ACHN (cell line): ENCODE data around the gene MARCHF3.

Experiments
- DNase-seq: peaks from one replicate; pipeline ENCODE4 v3.0.0-alpha.2; 2015
- in situ Hi-C: cut with HindIII; loops from 2 replicates; pipeline ENCODE4 v1.10.0; 2017; ENCODE audit warnings: low sequenced_read_pairs, low pct_ligation_motif_present, low pct_unique_long_range_greater_than_20kb

The MARCHF3 gene

GRCh38 chr5:127001621-127002296, 28.6 kb downstream of the MARCHF3 start:
- in situ Hi-C loops, result no loop called here
- peak; percentile 97 for DNase-seq

DNA sequence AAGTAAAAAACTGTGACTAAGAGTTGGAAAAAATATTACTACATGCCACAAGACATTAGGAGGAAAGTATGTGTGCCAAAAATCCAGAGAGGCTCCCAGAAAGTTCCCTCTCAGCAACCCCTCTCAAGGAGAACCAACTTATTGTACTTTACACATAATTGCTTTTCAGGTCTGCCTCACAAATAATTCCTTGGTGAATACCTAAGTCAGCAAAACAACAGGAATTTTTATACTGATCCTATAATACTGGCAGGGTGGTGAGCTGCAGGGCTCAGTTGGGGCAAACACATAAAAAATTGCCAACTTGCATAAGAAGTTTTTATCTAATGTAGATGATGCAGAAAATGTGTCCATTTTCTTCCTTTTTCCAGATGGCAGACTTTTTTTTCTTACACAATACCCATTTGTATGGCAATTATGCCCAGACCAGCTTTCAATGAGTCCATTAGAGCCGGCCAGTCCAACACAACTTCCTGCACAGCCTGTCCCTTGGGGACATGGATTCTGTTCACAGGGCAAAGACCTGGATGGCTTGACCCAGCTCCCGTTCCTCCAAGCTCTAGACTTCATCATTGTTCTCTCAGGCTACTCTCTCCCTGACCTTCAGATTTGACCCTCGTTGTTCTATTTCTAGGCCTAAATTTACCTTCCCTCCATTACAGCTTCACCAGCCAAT, 31.3 kb downstream of the MARCHF3 start:
- in situ Hi-C loops, result no loop called here
- no peak for DNase-seq

DNA sequence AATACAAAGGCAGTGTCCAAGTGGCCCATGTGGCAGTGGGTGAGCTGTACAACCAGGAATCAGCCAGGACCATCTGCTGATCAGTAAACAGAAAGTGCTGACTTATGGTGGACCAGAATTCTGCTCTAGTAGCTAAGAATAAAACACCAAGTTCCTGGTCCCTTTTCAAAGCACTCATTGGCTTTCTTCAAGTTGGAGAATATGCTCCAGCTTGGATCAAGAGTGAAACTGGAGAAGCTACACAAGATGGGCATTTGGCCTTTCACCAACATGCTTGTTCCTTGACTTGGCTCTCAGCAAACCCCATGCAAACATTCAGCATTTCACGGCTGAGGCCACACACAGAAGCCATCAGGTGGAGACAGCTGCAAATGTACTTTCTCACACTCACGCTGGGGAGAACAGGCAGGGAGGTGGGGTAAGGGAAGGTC, 32.1 kb downstream of the MARCHF3 start:
- in situ Hi-C loops, result no loop called here
- DNase-seq, result no peak

- DNase-seq, result no peak
- in situ Hi-C loops, result no loop called here
These were observed 34.7 kb downstream of the MARCHF3 start for GRCh38 chr5:126995689-126996088.

- in situ Hi-C loops, result no loop called here
- no peak for DNase-seq
These were observed 35.3 kb downstream of the MARCHF3 start for GRCh38 chr5:126995039-126995438.

DNA sequence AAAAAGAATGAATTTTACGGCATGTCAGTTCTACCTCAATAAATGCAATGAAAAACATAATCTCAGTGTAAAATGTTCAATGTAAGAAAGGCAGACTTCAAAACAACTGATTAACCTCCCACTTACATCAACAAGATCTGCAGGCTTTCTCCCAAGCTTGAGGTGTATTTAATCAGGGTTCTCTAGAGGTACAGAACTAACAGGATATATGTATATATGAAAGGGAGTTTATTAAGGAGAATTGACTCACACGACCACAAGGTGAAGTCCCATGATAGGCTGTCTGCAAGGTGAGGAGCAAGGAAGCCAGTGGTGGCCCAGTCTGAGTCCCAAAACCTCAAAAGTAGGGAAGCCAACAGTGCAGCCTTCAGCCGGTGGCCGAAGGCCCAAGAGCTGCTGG, 35.9 kb downstream of the MARCHF3 start:
- in situ Hi-C loops, result no loop called here
- DNase-seq, result no peak

DNA sequence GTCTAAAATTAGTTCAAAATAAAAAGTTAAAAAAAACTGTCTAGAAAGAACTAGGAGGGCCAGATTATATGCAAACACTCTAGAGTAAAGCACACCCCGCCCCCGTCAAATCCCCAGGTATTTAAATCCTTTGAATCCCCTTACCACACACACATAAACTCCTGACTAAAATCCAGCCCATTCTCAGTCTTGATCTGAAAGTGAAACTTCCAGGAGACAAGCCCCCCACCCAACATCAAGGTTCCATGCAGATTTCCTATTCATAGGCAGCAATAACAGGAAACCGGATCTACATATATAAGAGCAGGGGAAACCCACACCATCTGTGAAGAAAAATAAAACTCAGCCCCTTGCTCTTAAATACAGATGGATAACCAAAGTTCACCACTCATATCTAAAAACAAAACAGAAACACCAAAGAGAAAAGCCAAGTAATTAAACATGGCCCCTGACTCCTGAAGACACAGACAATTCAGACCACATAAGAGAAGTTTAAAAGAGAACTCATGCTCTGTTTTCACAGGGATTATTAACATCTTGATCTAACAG, 42.3 kb downstream of the MARCHF3 start:
- no peak for DNase-seq
- in situ Hi-C loops, result no loop called here

GRCh38 chr5:126987271-126987899, 43.0 kb downstream of the MARCHF3 start:
- no peak for DNase-seq
- in situ Hi-C loops, result no loop called here

GRCh38 chr5:126984632-126985031, 45.7 kb downstream of the MARCHF3 start:
- no peak for DNase-seq
- in situ Hi-C loops, result no loop called here

- DNase-seq, result no peak
- in situ Hi-C loops, result no loop called here
These were observed 46.5 kb downstream of the MARCHF3 start for GRCh38 chr5:126983874-126984266.

GRCh38 chr5:126982926-126983873, 47.2 kb downstream of the MARCHF3 start:
- no peak for DNase-seq
- in situ Hi-C loops, result no loop called here

- in situ Hi-C loops, result no loop called here
- DNase-seq, result no peak
These were observed 48.2 kb downstream of the MARCHF3 start for GRCh38 chr5:126982202-126982601.

DNA sequence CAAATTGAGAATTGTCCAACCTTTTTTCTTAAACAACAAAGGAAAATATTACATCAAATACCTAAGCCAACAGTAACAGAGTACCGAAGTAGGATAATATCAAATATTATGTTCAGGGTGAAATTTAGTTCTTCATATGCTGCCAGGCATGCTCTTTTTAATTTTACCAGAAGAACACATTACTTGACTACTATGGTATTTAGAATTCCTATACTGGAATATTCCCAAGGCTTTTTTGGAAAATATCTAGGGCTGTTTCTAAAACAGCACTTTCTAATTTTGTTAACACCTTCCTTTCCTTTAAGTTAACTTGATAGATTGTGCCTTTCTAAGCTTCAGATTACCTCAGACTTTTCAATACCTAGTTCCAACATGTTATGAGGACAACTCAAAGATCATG, 48.7 kb downstream of the MARCHF3 start:
- in situ Hi-C loops, result no loop called here
- no peak for DNase-seq

DNA sequence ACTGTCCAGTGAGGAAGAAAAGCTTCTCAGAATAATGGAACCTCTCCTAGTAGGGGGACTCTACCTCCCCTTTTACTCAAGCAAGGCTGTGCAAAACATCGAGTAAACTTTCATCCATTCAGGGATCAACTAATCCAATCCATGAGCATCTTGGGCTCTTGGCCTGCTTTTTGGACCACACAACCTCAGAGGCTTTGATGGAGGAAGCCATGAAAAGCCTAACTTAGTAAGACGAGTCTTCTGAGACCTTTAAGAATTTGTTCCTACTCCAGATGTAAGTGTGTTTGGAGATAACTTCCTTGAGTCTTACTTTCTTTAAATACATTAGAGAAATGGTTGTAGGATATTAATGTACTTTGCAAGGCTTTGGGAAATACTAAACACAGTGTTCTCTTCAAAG, 49.1 kb downstream of the MARCHF3 start:
- in situ Hi-C loops, result no loop called here
- DNase-seq, result no peak

- DNase-seq, result no peak
- in situ Hi-C loops, result no loop called here
These were observed 52.1 kb downstream of the MARCHF3 start for GRCh38 chr5:126978258-126978657.

DNA sequence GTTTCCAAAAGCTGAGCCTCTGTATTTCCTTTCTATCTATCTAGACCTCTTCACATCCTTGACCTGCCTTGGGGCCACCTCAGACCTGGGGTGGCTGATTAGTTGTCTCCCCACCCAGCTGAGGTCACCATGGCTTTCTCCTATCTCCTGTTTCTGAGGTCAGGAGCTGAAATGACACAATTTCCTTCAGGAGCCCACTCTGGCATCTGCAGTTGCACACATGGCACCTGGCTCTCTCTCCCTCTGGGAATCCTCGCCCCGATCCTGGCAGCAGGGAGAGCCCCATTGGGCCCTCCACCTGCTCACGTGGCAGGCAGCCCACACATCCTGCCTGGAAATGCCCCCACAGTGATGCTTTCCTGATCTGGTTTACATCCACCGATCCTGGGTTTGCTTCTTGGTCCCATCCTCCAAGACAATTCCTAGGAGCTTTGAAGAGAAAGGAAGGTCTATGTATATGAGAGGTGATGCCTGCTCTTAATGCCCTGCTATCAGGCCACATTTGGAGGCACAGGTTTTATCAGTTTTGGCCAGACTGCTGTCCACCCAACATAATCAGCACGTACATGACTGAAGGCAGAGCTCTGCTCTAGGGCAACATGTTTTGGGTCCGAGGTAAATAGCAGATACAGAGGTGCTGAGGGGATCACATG, 53.7 kb downstream of the MARCHF3 start:
- DNase-seq, result no peak
- in situ Hi-C loops, result no loop called here

DNA sequence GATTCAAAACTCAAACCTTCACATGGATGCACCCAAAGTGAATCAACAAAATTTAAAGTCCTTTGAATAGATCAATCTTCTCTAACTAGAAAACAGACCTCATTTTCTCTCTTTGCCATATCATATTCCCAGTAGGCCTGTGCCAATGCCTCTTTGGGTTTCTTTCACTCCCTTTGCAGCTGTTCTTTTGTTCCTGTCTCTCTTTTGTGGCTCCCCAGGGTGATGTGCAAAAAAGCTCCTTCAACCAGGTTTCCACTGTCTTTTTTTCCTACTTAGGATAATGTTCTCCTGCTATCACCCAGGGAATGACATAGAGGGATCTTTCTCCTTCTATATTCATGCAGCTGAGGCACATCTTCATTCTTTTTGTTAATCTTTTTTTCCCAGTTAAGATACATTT, 54.6 kb downstream of the MARCHF3 start:
- no peak for DNase-seq
- in situ Hi-C loops, result no loop called here

GRCh38 chr5:126973193-126973592, 57.2 kb downstream of the MARCHF3 start:
- no peak for DNase-seq
- in situ Hi-C loops, result no loop called here
